Astrocyte (in vitro differentiated cells and primary cell): ENCODE results near the gene GOSR2.

Experiments used
- EZH2 ChIP-seq: IDR thresholded peaks from 2 replicates; pipeline ENCODE4 v1.6.1; 2012; ENCODE audit warnings: mild to moderate bottlenecking, low read length, inconsistent platforms; ENCODE audit not compliant: insufficient read depth
- TF ChIP-seq, protein P1 (sequence below): IDR thresholded peaks from 2 replicates; pipeline ENCODE4 v1.5.1; 2011; ENCODE audit warnings: low read depth, mild to moderate bottlenecking, inconsistent platforms, low read length, moderate library complexity; ENCODE audit not compliant: insufficient read depth

DNA sequence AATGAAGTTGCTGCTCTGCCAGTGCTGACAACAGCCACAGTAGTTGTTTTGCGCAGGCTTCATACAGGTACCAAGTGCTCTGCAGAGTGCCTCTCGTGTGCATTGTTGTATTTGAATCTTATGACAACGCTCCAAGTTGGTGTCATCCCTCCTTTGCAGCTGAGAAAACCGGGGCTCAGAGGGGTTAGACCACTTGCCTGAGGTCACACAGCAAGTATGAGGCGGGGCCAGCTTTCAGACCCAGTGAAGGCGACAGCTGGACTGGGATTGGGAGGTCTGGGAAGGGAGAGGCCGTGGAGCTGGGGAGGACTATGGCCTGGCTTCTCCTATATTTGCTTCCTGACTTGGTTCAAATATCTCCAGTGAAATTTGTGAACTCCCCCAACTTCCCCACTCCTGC lies 38.4 kb upstream of the GOSR2 start:
- TF ChIP-seq, protein P1, sequence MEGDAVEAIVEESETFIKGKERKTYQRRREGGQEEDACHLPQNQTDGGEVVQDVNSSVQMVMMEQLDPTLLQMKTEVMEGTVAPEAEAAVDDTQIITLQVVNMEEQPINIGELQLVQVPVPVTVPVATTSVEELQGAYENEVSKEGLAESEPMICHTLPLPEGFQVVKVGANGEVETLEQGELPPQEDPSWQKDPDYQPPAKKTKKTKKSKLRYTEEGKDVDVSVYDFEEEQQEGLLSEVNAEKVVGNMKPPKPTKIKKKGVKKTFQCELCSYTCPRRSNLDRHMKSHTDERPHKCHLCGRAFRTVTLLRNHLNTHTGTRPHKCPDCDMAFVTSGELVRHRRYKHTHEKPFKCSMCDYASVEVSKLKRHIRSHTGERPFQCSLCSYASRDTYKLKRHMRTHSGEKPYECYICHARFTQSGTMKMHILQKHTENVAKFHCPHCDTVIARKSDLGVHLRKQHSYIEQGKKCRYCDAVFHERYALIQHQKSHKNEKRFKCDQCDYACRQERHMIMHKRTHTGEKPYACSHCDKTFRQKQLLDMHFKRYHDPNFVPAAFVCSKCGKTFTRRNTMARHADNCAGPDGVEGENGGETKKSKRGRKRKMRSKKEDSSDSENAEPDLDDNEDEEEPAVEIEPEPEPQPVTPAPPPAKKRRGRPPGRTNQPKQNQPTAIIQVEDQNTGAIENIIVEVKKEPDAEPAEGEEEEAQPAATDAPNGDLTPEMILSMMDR, result no peak
- TF ChIP-seq EZH2, result no peak
